Body of pancreas (tissue), 4 donors: ENCODE measurements around the gene HMGXB4. TPM values are rescaled to one million over a fixed set of nuclear protein-coding genes. Genes with fewer than 3 reads are reported as not detected.
A peak's percentile ranks its signal among the peaks of the same experiment; 100 is the strongest.

Source experiments
- ATAC-seq: fragments of 150-250 bp; one replicate; pipeline ENCODE4 v1.9.1; 2016
- DNase-seq, 4 donors: peaks; one replicate each; pipeline ENCODE4 v3.0.0-alpha.2; 2019
- H3K27ac ChIP-seq, 4 donors: fragments of 200-600 bp; sonication (generic); 1 replicate in 3 of 4; 2 replicates in 1 of 4; pipeline versions ENCODE4 v1.5.1 to v1.6.1; 2016 to 2019; ENCODE audit warnings: mild to moderate bottlenecking in 1 of 4, mixed read lengths in 1 of 4, moderate library complexity in 1 of 4
- H3K27me3 ChIP-seq, 2 donors: fragments of 200-600 bp; sonication (generic); one replicate each; pipeline ENCODE4 v1.6.0; 2016; ENCODE audit warnings: mild to moderate bottlenecking in 1 of 2
- H3K36me3 ChIP-seq, 2 donors: fragments of 200-600 bp; sonication (generic); replicated peaks in 1 of 2; 2 replicates each; pipeline ENCODE4 v1.5.1; 2016; ENCODE audit warnings: low read depth in 2 of 2; ENCODE audit not compliant: insufficient read depth in 1 of 2
- H3K4me1 ChIP-seq: fragments of 200-600 bp; sonication (generic); one replicate; pipeline ENCODE4 v1.6.0; 2016
- H3K4me3 ChIP-seq, 2 donors: fragments of 200-600 bp; sonication (generic); 1 replicate in 1 of 2; 2 replicates in 1 of 2; pipeline ENCODE4 v1.5.1; 2016 to 2019
- H3K9me3 ChIP-seq, 3 donors: fragments of 200-600 bp; sonication (generic); 1 replicate in 2 of 3; 2 replicates in 1 of 3; pipeline ENCODE4 v1.5.1; 2016
- CTCF ChIP-seq, 7 experiments: fragments of 450-650 bp in 4 of 7; fragments of 200-600 bp in 3 of 7; sonication (generic) in 3 of 7; IDR thresholded peaks; one replicate each; pipeline ENCODE4 v1.5.1; 2016 to 2019; ENCODE audit warnings: antibody characterized with exemption in 7 of 7
- POLR2A ChIP-seq, 3 donors: fragments of 450-650 bp; IDR thresholded peaks; one replicate each; pipeline ENCODE4 v1.6.1; 2016; ENCODE audit warnings: antibody characterized with exemption in 3 of 3, mild to moderate bottlenecking in 2 of 3
- WGBS, 2 donors: methylation state at CpG; one replicate each; pipeline ENCODE4 v1.1.5; 2017; 5-methylcytosine and 5-hydroxymethylcytosine counted together
- intact Hi-C: fragments of 100-400 bp; cut with DNase I; formaldehyde crosslinking; loops from one replicate; pipeline ENCODE4 v1.15.1; 2023
- total RNA-seq, 2 donors: library from RNA; depleted of rRNA; stranded (reverse); fragments of >200 nt; gene quantifications; one replicate each; pipeline ENCODE4 v1.1.0, GENCODE V29; 2016

HMGXB4 gene
- total RNA-seq: 10 to 100 TPM in 1 of 2 donors, 1 to 10 TPM in 1; 8.2 to 13.0 TPM

- Histone ChIP-seq H3K4me3 (peak within 1 kb of the TSS; percentile 50 to 93), H3K27ac (peak within 1 kb of the TSS; percentile 71 to 93 (median 92)), H3K4me1 (peaks cover 17% of the 10 kb centered on the region), H3K9me3 (no peaks in the 10 kb centered on the region), H3K27me3 (no peaks in the 10 kb centered on the region), H3K36me3 (no peaks in the 10 kb centered on the region)
- intact Hi-C loops: no loop called here
- DNase-seq: peak; percentile 84 to 90 (median 86)
- 1% methylated on average over 14 to 71 of the region's 84 CpGs for WGBS, 2 donors
- TF ChIP-seq POLR2A (IDR thresholded peaks at IDR 0.05) (peak in 2 of 3 donors; percentile 35 to 37), CTCF (IDR thresholded peaks at IDR 0.05) (peak in 2 of 7 experiments; percentile 2 to 5)
- peak; percentile 98 for ATAC-seq
Measured at GRCh38 chr22:35257321-35258190, at the start of gene HMGXB4. TSS of gene HMGXB4 (plus strand) at chr22:35257493. CDS start at chr22:35262391, 4,898 bp downstream.

GRCh38 chr22:35208003-35208402 lies 49.3 kb upstream of the HMGXB4 start:
- Histone ChIP-seq H3K27me3 (no peaks in the 10 kb centered on the region), H3K27ac (no peak overlapping the region), H3K9me3 (no peaks in the 10 kb centered on the region), H3K36me3 (no peaks in the 10 kb centered on the region), H3K4me3 (no peak overlapping the region), H3K4me1 (peaks cover 8% of the 10 kb centered on the region)
- 53 to 65% methylated on average over 4 of the region's 4 CpGs for WGBS, 2 donors
- TF ChIP-seq POLR2A (IDR thresholded peaks at IDR 0.05) (no peak), CTCF (IDR thresholded peaks at IDR 0.05) (no peak)
- DNase-seq (no peak), ATAC-seq (no peak)
- intact Hi-C loops: no loop called here

- H3K9me3 ChIP-seq: no peaks in the 10 kb centered on the region
- H3K4me1 ChIP-seq: peaks cover 8% of the 10 kb centered on the region
- no peak overlapping the region for H3K27ac ChIP-seq
- H3K27me3 ChIP-seq: no peaks in the 10 kb centered on the region
- no peak overlapping the region for H3K4me3 ChIP-seq
- 86 to 91% methylated on average over 7 of the region's 7 CpGs for WGBS, 2 donors
- no peaks in the 10 kb centered on the region for H3K36me3 ChIP-seq
- no peak for TF ChIP-seq CTCF (IDR thresholded peaks at IDR 0.05)
- no peak for TF ChIP-seq POLR2A (IDR thresholded peaks at IDR 0.05)
- ATAC-seq (no peak), DNase-seq (no peak)
- intact Hi-C loops: no loop called here
Measured at GRCh38 chr22:35209203-35209602, 48.1 kb upstream of the HMGXB4 start.

GRCh38 chr22:35212009-35212408 lies 45.3 kb upstream of the HMGXB4 start:
- Histone ChIP-seq H3K4me3 (no peak overlapping the region), H3K36me3 (no peaks in the 10 kb centered on the region), H3K27me3 (no peaks in the 10 kb centered on the region), H3K9me3 (no peaks in the 10 kb centered on the region), H3K4me1 (peaks cover 8% of the 10 kb centered on the region), H3K27ac (no peak overlapping the region)
- TF ChIP-seq POLR2A (IDR thresholded peaks at IDR 0.05) (no peak), CTCF (IDR thresholded peaks at IDR 0.05) (no peak)
- no peak for ATAC-seq
- WGBS, 2 donors: 28 to 37% methylated on average over 3 of the region's 3 CpGs
- intact Hi-C loops: no loop called here
- DNase-seq: peak; percentile 22 to 69 (median 46)
